A549 (cell line): Measurements from ENCODE around the gene PAQR5.

Experiments used
- CBX8 ChIP-seq: fragments of 200-600 bp; sonication (generic); IDR thresholded peaks from 2 replicates; pipeline ENCODE4 v1.6.1; 2016
- CTCF ChIP-seq: fragments of >200 bp; sonication (Bioruptor Twin); formaldehyde crosslinking; IDR thresholded peaks from 3 replicates; pipeline ENCODE4 v1.5.1; 2016
- EHMT2 ChIP-seq: fragments of 200-600 bp; sonication (generic); IDR thresholded peaks from 2 replicates; pipeline ENCODE4 v1.6.1; 2016; ENCODE audit warnings: antibody characterized with exemption, low read depth, mild to moderate bottlenecking, moderate library complexity
- ELK1 ChIP-seq: fragments of 150-350 bp; IDR thresholded peaks from 2 replicates; pipeline ENCODE4 v1.6.1; 2014; ENCODE audit warnings: low read depth, mild to moderate bottlenecking, low read length
- EP300 ChIP-seq, 2 experiments: fragments of >200 bp; sonication (Bioruptor Twin); formaldehyde crosslinking; IDR thresholded peaks; 2 replicates in 1 of 2; 3 replicates in 1 of 2; pipeline ENCODE4 v1.6.1; 2016 to 2017
- ESRRA ChIP-seq: fragments of 150-350 bp; IDR thresholded peaks from 2 replicates; pipeline ENCODE4 v1.6.1; 2014; ENCODE audit warnings: mild to moderate bottlenecking, low read length, borderline replicate concordance
- FOSL2 ChIP-seq, 2 experiments: fragments of 450-650 bp in 1 of 2; fragments of >200 bp in 1 of 2; sonication (Bioruptor Twin) in 1 of 2; formaldehyde crosslinking; IDR thresholded peaks; 2 replicates each; pipeline versions ENCODE4 v1.5.0 to v1.6.1; 2016 to 2020; ENCODE audit warnings: mild to moderate bottlenecking in 1 of 2, moderate library complexity in 1 of 2
- NR3C1 ChIP-seq: fragments of >200 bp; sonication (Bioruptor Twin); formaldehyde crosslinking; IDR thresholded peaks from 3 replicates; pipeline ENCODE4 v1.6.1; 2017
- POLR2A ChIP-seq: IDR thresholded peaks from 2 replicates; pipeline ENCODE4 v1.6.1; 2012; ENCODE audit warnings: mild to moderate bottlenecking, low read length
- RAD21 ChIP-seq, 2 experiments: fragments of >200 bp in 1 of 2; sonication (Bioruptor Twin) in 1 of 2; formaldehyde crosslinking in 1 of 2; IDR thresholded peaks in 1 of 2; conservative IDR thresholded peaks in 1 of 2; 2 replicates in 1 of 2; 3 replicates in 1 of 2; pipeline ENCODE4 v1.6.1; 2012 to 2018; ENCODE audit warnings: inconsistent platforms in 1 of 2
- SMC3 ChIP-seq: fragments of >200 bp; sonication (Bioruptor Twin); formaldehyde crosslinking; IDR thresholded peaks from 3 replicates; pipeline ENCODE4 v1.6.1; 2018; ENCODE audit warnings: inconsistent platforms
- ZFP36 ChIP-seq: fragments of 450-650 bp; IDR thresholded peaks from 2 replicates; pipeline ENCODE4 v1.6.1; 2014; ENCODE audit warnings: borderline replicate concordance; ENCODE audit not compliant: partially characterized antibody

GRCh38 chr15:69450968-69451695 is 152.4 kb downstream of the PAQR5 start:
- no peak for TF ChIP-seq FOSL2 (IDR thresholded peaks at IDR 0.05)
- no peak for TF ChIP-seq FOSL2 (CRISPR knock-in tag; IDR thresholded peaks at IDR 0.05)
- no peak for TF ChIP-seq ESRRA
- TF ChIP-seq RAD21 (conservative IDR thresholded peaks at IDR 0.05 in 1 of 2, IDR thresholded peaks at IDR 0.05 in 1 of 2) = no peak
- no peak for TF ChIP-seq POLR2A
- TF ChIP-seq CTCF = no peak
- TF ChIP-seq SMC3 = no peak
- TF ChIP-seq NR3C1 = no peak
- no peak for TF ChIP-seq ELK1
- TF ChIP-seq EHMT2 = no peak
- TF ChIP-seq EP300 (IDR thresholded peaks at IDR 0.05) = no peak
- no peak for TF ChIP-seq CBX8
- no peak for TF ChIP-seq ZFP36
